IPS-NIHi7 (cell line): ENCODE results near the gene LRRC19.

Source experiments
- DNase-seq: peaks from one replicate; pipeline ENCODE4 v3.0.0; 2012; ENCODE audit warnings: mixed read lengths; ENCODE audit errors: extremely low spot score

Gene LRRC19

GRCh38 chr9:26955921-26956859, 49.3 kb downstream of the LRRC19 start, which contains the start of gene IFT74:
IFT74 (plus strand) TSS chr9:26956412; CDS start chr9:26961968, 5,556 bp downstream.
- peak; percentile 98 for DNase-seq

GRCh38 chr9:26955222-26955903, 50.1 kb downstream of the LRRC19 start:
- DNase-seq = no peak

- no peak for DNase-seq
These were observed 51.4 kb downstream of the LRRC19 start for GRCh38 chr9:26954050-26954508.

- no peak for DNase-seq
These were observed 53.7 kb downstream of the LRRC19 start for GRCh38 chr9:26951794-26952193.

- DNase-seq = no peak
These were observed 55.0 kb downstream of the LRRC19 start for GRCh38 chr9:26950521-26950920.

- DNase-seq = no peak
These were observed 55.8 kb downstream of the LRRC19 start for GRCh38 chr9:26949637-26950069.

GRCh38 chr9:26947736-26948135, 57.7 kb downstream of the LRRC19 start:
- no peak for DNase-seq

GRCh38 chr9:26946753-26947727, 58.4 kb downstream of the LRRC19 start, which contains the start of gene PLAA:
PLAA (minus strand) TSS chr9:26947242; CDS start chr9:26947045, 197 bp downstream.
- DNase-seq = peak; percentile 90

- DNase-seq = no peak
These were observed 59.9 kb downstream of the LRRC19 start for GRCh38 chr9:26945591-26945990.
